ENCODE results near the gene CHST11.

The CHST11 gene

DNA sequence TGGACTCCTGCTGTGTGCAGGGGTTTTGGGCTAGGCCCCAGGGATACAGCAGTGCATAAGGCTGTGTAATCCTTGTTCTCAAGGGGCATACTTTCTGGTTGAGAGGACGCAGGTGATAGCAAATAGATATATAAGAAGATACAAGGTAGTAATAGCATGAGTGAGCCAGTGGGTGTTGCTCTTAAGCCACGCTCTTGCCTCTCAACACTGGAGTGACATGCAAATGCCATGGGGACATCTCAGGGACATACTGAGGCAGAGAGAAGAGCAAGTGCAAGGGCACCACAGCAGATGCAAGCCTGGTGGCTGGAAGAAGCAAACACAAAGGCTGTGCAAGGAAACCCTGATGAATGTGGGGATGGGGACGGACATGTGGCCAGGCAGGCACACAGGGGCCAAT, 223.3 kb downstream of the CHST11 start:
- Mint-ChIP-seq H3K4me3 (no peak overlapping the region), H3K4me1 (peaks cover 61% of the 10 kb centered on the region), H3K27me3 (no peaks in the 10 kb centered on the region), H3K9me3 (peaks cover 6% of the 10 kb centered on the region), H3K36me3 (peaks cover 18% of the 10 kb centered on the region), H3K27ac (peak overlapping the region; percentile 76)
- CTCF ChIA-PET: interaction anchor here (0.9 to 2.8 kb wide), 3 partner anchors 280 to 373 kb away, joined by 4 to 15 read pairs (median 4); no protein-coding TSS in a partner anchor
- DNase-seq: peak; percentile 60

DNA sequence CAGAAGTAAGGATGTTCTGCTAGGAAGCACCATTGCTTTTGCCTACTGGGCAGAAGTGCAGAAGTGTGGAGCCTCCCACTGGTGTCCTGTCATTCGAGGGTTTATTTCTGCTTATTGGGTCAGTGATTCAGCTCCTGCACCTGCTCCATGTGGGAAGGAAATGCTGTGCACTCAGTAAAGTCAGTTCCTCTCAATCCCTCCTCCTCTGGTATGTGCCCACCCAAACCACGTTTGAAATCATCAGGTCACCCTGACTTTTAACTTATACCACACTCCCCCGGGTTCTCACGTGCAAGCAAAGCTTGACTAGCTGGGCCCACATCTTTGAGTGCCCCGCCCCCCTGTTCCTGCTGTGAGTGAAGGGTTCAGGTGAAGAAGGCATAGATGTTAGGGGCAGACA, 223.7 kb downstream of the CHST11 start:
- Mint-ChIP-seq H3K9me3 (peaks cover 6% of the 10 kb centered on the region), H3K36me3 (peaks cover 21% of the 10 kb centered on the region), H3K4me1 (peaks cover 65% of the 10 kb centered on the region), H3K27me3 (no peaks in the 10 kb centered on the region), H3K27ac (no peak overlapping the region), H3K4me3 (no peak overlapping the region)
- CTCF ChIA-PET: interaction anchor here (0.9 to 2.8 kb wide), 5 partner anchors 40 to 372 kb away, joined by 3 to 15 read pairs (median 4); no protein-coding TSS in a partner anchor
- DNase-seq: no peak

DNA sequence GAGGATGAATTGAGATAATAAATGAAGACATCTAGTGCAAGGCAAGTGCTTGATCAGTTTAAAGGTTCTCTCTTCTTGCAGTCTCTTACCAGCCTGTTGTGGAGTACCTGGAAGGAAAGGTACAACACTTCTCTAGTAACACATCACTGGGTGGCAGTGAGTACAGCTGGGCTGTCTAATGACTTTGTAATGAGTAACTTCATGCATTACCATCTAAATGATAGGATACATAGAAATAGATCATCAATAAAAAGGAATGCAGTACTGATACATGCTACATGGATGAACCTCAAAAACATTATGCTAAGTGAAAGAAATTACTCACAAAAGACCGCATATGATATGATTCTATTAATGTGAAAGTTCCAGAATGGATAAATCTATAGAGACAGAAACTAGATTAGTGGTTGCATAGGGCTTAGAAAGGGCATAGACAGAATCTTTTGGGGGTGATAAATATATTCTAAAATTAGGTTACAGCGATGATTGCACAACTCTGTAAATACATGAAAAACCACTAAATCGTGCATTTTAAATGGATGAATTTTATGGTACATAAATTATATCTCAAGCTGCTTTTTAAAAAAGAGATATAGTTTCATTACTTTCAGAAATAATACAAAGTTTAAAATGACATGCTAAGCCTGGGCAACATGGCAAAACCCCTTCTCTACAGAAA, 224.4 kb downstream of the CHST11 start:
- no peaks in the 10 kb centered on the region for H3K27me3 Mint-ChIP-seq
- H3K9me3 Mint-ChIP-seq: peaks cover 6% of the 10 kb centered on the region
- DNase-seq: no peak
- H3K4me3 Mint-ChIP-seq: no peak overlapping the region
- H3K27ac Mint-ChIP-seq: no peak overlapping the region
- H3K36me3 Mint-ChIP-seq: peaks cover 22% of the 10 kb centered on the region
- CTCF ChIA-PET: interaction anchor here (0.9 to 2.8 kb wide), 4 partner anchors 40 to 372 kb away, joined by 3 to 15 read pairs (median 4); no protein-coding TSS in a partner anchor
- H3K4me1 Mint-ChIP-seq: peaks cover 72% of the 10 kb centered on the region

DNA sequence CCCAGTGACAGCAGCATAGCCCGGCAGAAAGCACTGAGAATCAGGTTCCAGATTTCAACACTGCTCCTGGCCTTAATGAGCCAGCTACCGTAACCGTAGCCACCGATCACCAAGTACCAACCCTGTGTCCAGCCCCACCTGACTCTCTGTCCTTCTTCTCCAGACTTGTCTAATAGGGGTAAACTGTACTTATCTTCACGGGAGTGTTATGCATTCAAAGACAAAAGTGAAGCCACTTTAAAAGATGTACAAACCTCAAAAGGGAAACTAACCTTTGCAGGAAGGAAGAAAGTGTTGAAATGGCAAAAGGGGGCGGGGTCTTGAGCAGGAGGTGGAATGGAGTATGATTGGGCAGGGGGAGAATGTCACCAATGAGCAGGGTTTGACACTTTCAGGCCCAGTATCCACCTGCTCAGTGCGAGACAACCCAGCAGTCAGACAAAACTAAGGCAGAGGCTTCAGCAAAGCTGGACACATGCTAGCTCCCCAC, 226.1 kb downstream of the CHST11 start:
- Mint-ChIP-seq H3K27me3 (no peaks in the 10 kb centered on the region), H3K9me3 (peaks cover 6% of the 10 kb centered on the region), H3K27ac (peak overlapping the region; percentile 87), H3K4me1 (peaks cover 86% of the 10 kb centered on the region), H3K4me3 (peak overlapping the region; percentile 60), H3K36me3 (peaks cover 29% of the 10 kb centered on the region)
- CTCF ChIA-PET: interaction anchor here (0.7 to 1.8 kb wide), 3 partner anchors 12 to 301 kb away, joined by 3 to 6 read pairs (median 4); no protein-coding TSS in a partner anchor
- peak; percentile 89 for DNase-seq

DNA sequence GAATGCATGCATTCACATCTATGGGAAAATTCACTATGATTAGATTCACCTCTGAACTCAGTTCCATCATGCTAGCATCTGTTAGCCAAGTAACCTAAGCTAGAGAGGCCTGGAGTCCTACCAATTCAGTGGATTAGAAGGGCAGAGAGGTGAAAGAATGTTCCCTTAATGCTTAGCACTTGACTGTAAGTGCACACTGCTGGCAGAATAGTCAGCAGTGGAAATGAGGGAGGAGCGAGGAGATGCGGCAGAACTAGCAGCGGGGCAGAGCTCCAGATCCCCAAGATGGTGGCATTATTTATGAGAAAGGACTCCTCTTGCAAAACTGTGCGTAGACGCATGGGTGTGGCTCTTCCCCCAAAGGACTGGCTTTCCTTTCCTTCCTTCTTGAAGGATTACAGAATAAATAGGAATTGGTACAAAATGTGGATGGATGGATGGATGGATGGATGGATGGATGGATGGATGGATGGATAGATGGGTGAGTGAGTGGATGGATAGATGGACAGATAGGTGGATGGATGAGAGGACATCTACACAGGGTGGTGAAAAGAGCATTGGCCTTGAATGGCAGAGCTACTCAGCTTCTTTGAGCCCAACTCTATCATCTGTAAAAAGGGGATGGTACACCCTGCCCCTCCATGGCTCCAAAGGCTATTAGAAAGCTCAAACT, 227.2 kb downstream of the CHST11 start:
- peaks cover 6% of the 10 kb centered on the region for H3K9me3 Mint-ChIP-seq
- H3K27me3 Mint-ChIP-seq: no peaks in the 10 kb centered on the region
- peaks cover 92% of the 10 kb centered on the region for H3K4me1 Mint-ChIP-seq
- CTCF ChIA-PET: interaction anchor here (1.0 to 1.6 kb wide), 2 partner anchors 12 to 302 kb away, joined by 4 to 6 read pairs; no protein-coding TSS in a partner anchor
- H3K27ac Mint-ChIP-seq: peak overlapping the region; percentile 87
- no peak overlapping the region for H3K4me3 Mint-ChIP-seq
- peaks cover 30% of the 10 kb centered on the region for H3K36me3 Mint-ChIP-seq
- no peak for DNase-seq

DNA sequence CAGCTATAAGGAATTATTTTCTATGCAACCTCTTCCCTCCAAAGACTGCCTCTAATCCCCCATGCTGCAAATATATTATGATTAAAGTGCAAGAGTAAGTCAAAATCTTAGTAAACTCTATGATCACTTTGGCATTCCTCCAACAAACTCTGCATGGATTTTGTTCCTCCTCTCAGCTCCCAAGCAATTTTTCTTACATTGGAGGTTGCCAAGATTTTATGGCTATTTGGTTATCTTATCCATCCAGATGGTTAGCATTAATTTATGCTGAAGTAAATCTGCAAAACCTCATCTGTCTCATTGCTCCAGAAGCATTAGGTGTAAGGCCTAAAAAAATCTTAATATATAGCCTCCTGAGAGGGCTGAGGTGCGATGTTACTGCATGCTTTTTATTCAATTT, 228.1 kb downstream of the CHST11 start:
- H3K27ac Mint-ChIP-seq: no peak overlapping the region
- peaks cover 33% of the 10 kb centered on the region for H3K36me3 Mint-ChIP-seq
- H3K4me1 Mint-ChIP-seq: peaks cover 93% of the 10 kb centered on the region
- peaks cover 6% of the 10 kb centered on the region for H3K9me3 Mint-ChIP-seq
- H3K4me3 Mint-ChIP-seq: no peak overlapping the region
- CTCF ChIA-PET: interaction anchor here (1.0 to 1.8 kb wide), 2 partner anchors 11 to 14 kb away, joined by 4 read pairs; no protein-coding TSS in a partner anchor
- no peaks in the 10 kb centered on the region for H3K27me3 Mint-ChIP-seq
- DNase-seq: no peak

DNA sequence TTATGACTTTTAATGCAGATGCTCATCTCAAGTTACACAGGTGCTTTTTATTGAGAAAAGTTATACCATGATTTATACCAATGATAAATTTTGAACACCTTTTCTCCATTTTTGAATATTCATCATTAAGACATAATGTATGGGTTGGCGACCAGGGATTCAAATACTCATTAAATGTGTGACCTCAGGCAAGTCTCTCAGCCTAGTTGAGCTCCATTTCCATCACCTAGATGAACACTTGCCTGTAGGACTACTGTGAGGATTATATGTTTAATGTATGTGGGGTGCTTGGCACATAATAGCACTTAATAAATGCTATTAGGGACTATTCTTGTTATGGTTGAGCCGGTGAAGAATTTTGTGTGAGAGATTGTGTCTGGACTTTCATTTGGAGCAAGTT, 228.6 kb downstream of the CHST11 start:
- peak overlapping the region; percentile 29 for H3K27ac Mint-ChIP-seq
- peaks cover 6% of the 10 kb centered on the region for H3K9me3 Mint-ChIP-seq
- no peak overlapping the region for H3K4me3 Mint-ChIP-seq
- peaks cover 92% of the 10 kb centered on the region for H3K4me1 Mint-ChIP-seq
- no peaks in the 10 kb centered on the region for H3K27me3 Mint-ChIP-seq
- no peak for DNase-seq
- peaks cover 33% of the 10 kb centered on the region for H3K36me3 Mint-ChIP-seq
- CTCF ChIA-PET: interaction anchor here (0.9 to 1.8 kb wide), 2 partner anchors 10 to 14 kb away, joined by 3 to 4 read pairs; no protein-coding TSS in a partner anchor

DNA sequence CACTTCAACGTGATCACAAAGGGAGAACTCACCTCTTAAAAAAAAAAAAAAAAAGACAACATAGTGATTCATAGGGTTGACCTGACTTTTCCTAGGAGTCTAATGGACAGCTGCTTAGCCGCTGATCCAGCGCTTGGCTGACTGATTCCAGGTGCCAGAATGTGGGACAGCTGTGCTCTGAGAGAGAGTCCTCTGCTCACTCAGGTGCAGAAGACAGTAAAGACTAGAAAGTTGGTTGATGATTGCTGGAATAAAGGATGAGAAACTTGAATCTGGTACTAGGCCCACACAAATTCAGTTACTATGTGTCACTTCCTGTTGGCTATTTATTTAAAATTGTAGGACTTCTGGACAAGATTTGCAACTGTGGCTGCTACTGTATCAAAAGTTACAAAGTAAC, 229.4 kb downstream of the CHST11 start:
- peaks cover 6% of the 10 kb centered on the region for H3K9me3 Mint-ChIP-seq
- peaks cover 88% of the 10 kb centered on the region for H3K4me1 Mint-ChIP-seq
- DNase-seq: no peak
- H3K27ac Mint-ChIP-seq: peak overlapping the region; percentile 97
- H3K36me3 Mint-ChIP-seq: peaks cover 33% of the 10 kb centered on the region
- no peak overlapping the region for H3K4me3 Mint-ChIP-seq
- CTCF ChIA-PET: interaction anchor here (0.9 to 1.8 kb wide), 2 partner anchors 9 to 15 kb away, joined by 3 to 4 read pairs; no protein-coding TSS in a partner anchor
- no peaks in the 10 kb centered on the region for H3K27me3 Mint-ChIP-seq

DNA sequence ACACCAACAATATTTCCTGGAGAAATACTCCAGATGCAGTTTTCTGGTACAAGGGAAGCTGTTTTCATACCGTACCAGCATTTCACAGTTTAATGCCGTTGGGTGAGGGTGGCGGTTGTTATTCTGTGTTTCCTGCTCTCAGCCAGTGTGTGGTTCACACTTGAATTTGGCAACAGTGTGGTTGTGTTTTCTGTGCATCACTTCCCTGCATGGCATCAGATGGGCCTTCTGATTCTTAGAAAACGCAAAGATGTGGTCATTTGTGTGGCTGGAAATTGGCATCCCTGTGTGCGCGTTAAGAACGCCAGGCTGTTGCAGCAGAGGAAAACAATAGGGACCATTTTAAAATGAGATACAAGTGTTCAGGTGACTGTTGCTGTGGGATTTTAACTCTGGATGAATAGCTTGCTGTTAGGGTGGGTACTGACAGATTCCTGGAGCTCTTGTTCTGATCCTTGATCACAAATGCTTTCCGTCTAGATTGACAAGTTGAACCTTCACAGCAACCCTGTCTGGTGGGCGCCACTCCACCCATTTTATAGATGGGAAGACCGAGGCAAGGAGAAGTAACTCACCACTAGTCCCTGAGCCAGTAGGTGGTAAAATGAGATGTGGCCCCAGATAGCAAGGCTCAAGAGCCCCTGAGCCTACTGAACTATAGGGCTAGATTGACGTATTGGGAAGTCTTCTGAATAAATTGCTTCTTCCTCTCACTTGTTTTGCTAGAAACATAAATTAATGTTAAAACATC, 231.2 kb downstream of the CHST11 start:
- Mint-ChIP-seq H3K4me3 (peak overlapping the region; percentile 27), H3K36me3 (peaks cover 39% of the 10 kb centered on the region), H3K4me1 (peaks cover 85% of the 10 kb centered on the region), H3K27ac (peak overlapping the region; percentile 97), H3K27me3 (no peaks in the 10 kb centered on the region), H3K9me3 (peaks cover 8% of the 10 kb centered on the region)
- CTCF ChIA-PET: interaction anchor here (1.2 to 2.0 kb wide), 3 partner anchors 7 to 17 kb away, joined by 3 to 5 read pairs (median 4); no protein-coding TSS in a partner anchor
- DNase-seq: peak; percentile 72

DNA sequence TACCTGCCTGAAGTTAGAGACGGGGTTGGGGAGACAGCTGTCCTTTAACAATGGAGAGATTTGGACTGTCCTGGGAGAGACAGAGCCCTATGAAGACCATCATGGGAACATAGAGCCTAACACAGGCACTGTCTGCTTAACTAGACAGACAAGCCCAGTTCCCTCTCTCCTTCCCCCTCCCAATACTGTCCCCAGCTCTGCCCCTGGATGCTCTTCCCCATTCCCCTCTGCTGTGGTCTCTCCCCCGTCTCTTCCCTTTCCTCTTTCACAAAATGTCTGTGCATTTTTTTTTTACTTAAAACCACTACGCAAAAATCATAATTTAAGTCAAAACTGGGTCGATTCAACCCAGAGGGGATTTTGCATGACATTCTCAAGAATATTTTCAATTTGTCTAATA, 232.9 kb downstream of the CHST11 start:
- Mint-ChIP-seq H3K36me3 (peaks cover 41% of the 10 kb centered on the region), H3K4me1 (peaks cover 85% of the 10 kb centered on the region), H3K9me3 (peaks cover 5% of the 10 kb centered on the region), H3K27me3 (no peaks in the 10 kb centered on the region), H3K27ac (peak overlapping the region; percentile 4), H3K4me3 (no peak overlapping the region)
- CTCF ChIA-PET: no interaction called here
- no peak for DNase-seq

DNA sequence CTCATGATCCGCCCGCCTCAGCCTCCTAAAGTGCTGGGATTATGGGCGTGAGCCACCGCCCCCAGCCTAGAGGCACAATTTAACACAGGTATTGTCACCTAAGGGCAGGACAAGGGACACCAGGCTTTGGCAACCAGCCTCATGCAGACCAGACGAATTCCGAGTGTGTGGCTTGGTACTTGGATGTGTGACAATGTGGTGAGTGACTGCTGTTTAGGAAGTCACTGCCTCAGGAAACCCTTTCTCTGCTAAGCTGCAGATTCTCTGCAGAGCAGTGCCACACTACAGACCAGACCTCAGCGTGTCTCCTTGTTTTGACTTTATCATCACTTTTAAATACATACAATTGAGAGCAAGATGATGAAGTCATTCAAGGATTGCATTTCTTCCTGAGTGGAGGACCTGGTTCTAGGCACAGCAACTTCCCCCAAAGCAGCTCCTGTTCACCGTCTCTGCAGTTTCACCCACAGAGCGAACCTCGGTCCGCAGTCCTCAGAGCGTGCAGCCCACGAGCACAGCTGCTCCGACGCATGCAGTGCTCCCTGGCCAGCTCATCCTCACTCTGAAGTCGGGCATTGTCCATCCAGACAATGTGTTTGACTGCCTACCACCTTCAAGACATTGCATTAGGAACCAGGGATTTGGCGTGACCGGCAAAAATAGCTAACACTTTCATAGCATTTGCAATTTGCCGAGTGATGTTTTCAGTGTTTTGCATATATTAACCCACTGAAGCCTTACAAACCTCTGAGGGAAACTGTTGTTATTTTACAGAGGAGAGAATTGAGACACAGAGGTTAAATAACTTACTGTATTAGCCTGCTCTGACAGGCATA, 235.2 kb downstream of the CHST11 start:
- H3K36me3 Mint-ChIP-seq: peaks cover 34% of the 10 kb centered on the region

DNA sequence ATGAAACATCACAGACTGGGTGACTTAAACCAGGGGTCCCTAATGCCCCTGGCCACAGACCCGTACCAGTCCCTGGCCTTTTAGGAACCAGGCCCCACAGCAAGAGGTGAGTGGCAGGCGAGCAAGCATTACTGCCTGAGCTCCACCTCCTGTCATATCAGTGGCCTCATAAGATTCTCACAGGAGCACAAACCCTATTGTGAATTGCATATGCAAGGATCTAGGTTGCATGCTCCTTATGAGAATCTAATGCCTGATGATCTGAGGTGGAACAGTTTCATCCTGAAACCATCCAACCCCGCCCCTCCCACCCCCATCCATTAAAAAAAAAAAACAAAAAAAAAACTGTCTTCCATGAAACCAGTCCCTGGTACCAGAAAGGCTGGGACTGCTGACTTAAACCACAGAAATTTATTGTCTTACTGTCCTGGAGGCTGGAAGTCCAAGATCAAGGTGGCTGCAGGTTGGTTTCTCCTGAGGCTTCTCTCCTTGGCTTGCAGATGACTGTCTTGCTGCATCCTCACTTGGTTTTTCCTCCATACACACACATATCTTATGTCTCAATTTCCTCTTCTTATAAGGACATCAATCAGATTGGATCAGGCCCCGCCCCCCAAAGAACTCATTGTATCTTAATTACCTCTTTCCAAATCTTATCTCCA, 235.9 kb downstream of the CHST11 start:
- H3K36me3 Mint-ChIP-seq: peaks cover 38% of the 10 kb centered on the region
- CTCF ChIA-PET: no interaction called here
- H3K4me1 Mint-ChIP-seq: peaks cover 80% of the 10 kb centered on the region
- no peaks in the 10 kb centered on the region for H3K27me3 Mint-ChIP-seq
- H3K27ac Mint-ChIP-seq: peak overlapping the region; percentile 34
- peaks cover 5% of the 10 kb centered on the region for H3K9me3 Mint-ChIP-seq
- no peak overlapping the region for H3K4me3 Mint-ChIP-seq
- DNase-seq: no peak

More for the DNA sequence above, 235.2 kb downstream of the CHST11 start:
- no peak overlapping the region for H3K27ac Mint-ChIP-seq
- H3K4me1 Mint-ChIP-seq: peaks cover 83% of the 10 kb centered on the region
- H3K9me3 Mint-ChIP-seq: peaks cover 5% of the 10 kb centered on the region
- H3K4me3 Mint-ChIP-seq: no peak overlapping the region
- CTCF ChIA-PET: no interaction called here
- no peaks in the 10 kb centered on the region for H3K27me3 Mint-ChIP-seq
- no peak for DNase-seq

DNA sequence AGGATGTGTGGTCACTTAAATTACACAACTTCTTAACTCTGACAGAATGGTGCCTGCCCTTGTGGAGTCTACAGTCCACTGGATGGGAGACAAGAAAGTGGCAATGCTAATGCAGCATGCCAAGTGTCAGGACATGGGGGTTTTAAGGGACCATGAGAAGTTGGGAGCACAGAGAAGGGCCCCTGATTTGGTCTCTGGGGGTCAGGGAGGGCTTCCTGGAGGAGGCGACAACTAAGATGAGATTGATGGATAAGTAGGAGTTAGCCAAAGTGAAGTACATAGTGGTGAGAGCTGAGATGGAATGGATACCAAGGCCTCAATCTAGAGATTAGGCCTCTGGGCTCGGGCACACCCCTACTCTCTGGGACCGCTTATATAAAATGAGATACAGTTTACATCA, 236.7 kb downstream of the CHST11 start:
- Mint-ChIP-seq H3K4me1 (peaks cover 72% of the 10 kb centered on the region), H3K36me3 (peaks cover 45% of the 10 kb centered on the region), H3K9me3 (peaks cover 5% of the 10 kb centered on the region), H3K4me3 (no peak overlapping the region), H3K27ac (no peak overlapping the region), H3K27me3 (no peaks in the 10 kb centered on the region)
- CTCF ChIA-PET: interaction anchor here (0.9 to 1.0 kb wide), 2 partner anchors 21 to 312 kb away, joined by 3 read pairs; no protein-coding TSS in a partner anchor
- no peak for DNase-seq

Data from activated naive CD4-positive, alpha-beta T cell treated with anti-CD3 and anti-CD28 coated beads, Interleukin-2, amount 10 ng/mL, durations not matched to agents 7 days and 5 days (primary cell).